Motor neuron (in vitro differentiated cells): ENCODE measurements around the gene ZNF557. TPM values are rescaled to one million over a fixed set of nuclear protein-coding genes. Genes with fewer than 3 reads are reported as not detected.
A peak's percentile ranks its signal among the peaks of the same experiment; 100 is the strongest.
"Not testable (repeated sequence)": the region's sequence is repeated elsewhere in the genome, so short reads cannot be mapped to it uniquely, and the experiment has no call there.

ENCODE experiments used
- ATAC-seq, 8 experiments: fragments of 200-7000 bp; cut with Tn5 transposase; replicated peaks in 6 of 8; 2 replicates each; pipeline ENCODE4 v1.8.0; 2021; ENCODE audit warnings: mild to moderate bottlenecking in 8 of 8, moderate library complexity in 8 of 8
- H3K27ac ChIP-seq, 2 donors: fragments of 250-450 bp; sonication (Bioruptor Pico); 2 replicates each; pipeline ENCODE4 v1.9.0; 2021; ENCODE audit warnings: antibody characterized with exemption in 2 of 2, mild to moderate bottlenecking in 2 of 2, moderate library complexity in 1 of 2
- H3K4me1 ChIP-seq, 2 donors: fragments of 250-450 bp; sonication (Bioruptor Pico); replicated peaks in 1 of 2; 2 replicates each; pipeline ENCODE4 v1.6.1; 2021; ENCODE audit warnings: antibody characterized with exemption in 2 of 2, mild to moderate bottlenecking in 2 of 2, moderate library complexity in 1 of 2
- H3K4me3 ChIP-seq, 5 donors: fragments of 250-450 bp; sonication (Bioruptor Pico); 2 replicates each; pipeline ENCODE4 v1.9.0; 2021; ENCODE audit warnings: antibody characterized with exemption in 5 of 5, mild to moderate bottlenecking in 5 of 5, moderate library complexity in 4 of 5
- WGBS, 10 experiments: fragments of 450-650 bp; shearing (Covaris generic); methylation state at CpG; one replicate each; pipeline ENCODE4 v1.0.0; 2022; 5-methylcytosine and 5-hydroxymethylcytosine counted together
- in situ Hi-C, 9 experiments: fragments of 400-800 bp; cut with MboI; loops; one replicate each; pipeline ENCODE4 v1.15.0; 2021; ENCODE audit warnings: low sequenced_read_pairs in 9 of 9, low pct_unique_long_range_greater_than_20kb in 2 of 9; ENCODE audit not compliant: unreplicated experiment in 9 of 9
- total RNA-seq, 8 experiments: library from RNA; unstranded; fragments of 300-600 nt; gene quantifications; 2 replicates each; pipeline versions ENCODE4 v1.2.3 to v1.2.4, GENCODE V29; 2022

ZNF557 gene
- 10 to 100 TPM in 5 of 8 experiments, 1 to 10 TPM in 3; 8.4 to 16.1 (median 10.8) TPM for total RNA-seq

GRCh38 chr19:7069042-7069903 is at the start of gene ZNF557:
Gene ZNF557, plus strand, starts transcription at chr19:7069703. Its CDS starts 5,372 bp downstream, at chr19:7075075.
- peak within 1 kb of the TSS; percentile 91 to 96 for H3K27ac ChIP-seq
- 0 to 33% (median 0%) methylated on average over 1 to 11 of the region's 56 CpGs; no CpG with 5 or more reads in 5 of the 10 experiments for WGBS, 10 experiments
- in situ Hi-C loops, result no loop called here
- ATAC-seq, result peak; percentile 94 to 99 (median 98)
- H3K4me3 ChIP-seq, result peak within 1 kb of the TSS; percentile 59 to 97 (median 92)
- H3K4me1 ChIP-seq, result peaks cover 0 to 7% of the 10 kb centered on the region in 2 donors

GRCh38 chr19:7021331-7021730 is 48.2 kb upstream of the ZNF557 start, which contains the start of gene MBD3L2B:
Gene MBD3L2B, minus strand, starts transcription at chr19:7021431. Its CDS starts 34 bp downstream, at chr19:7021397.
- H3K4me3 ChIP-seq, H3K27ac ChIP-seq, in situ Hi-C loops, H3K4me1 ChIP-seq, ATAC-seq: not testable (repeated sequence)
- WGBS, 10 experiments, result no CpG with 5 or more reads among the region's 6 CpGs

GRCh38 chr19:7028790-7029189 is 40.7 kb upstream of the ZNF557 start:
- H3K27ac ChIP-seq, H3K4me3 ChIP-seq, H3K4me1 ChIP-seq, ATAC-seq, in situ Hi-C loops: not testable (repeated sequence)
- no CpG with 5 or more reads among the region's 1 CpG for WGBS, 10 experiments

- ATAC-seq, H3K4me1 ChIP-seq, H3K27ac ChIP-seq, H3K4me3 ChIP-seq, in situ Hi-C loops: not testable (repeated sequence)
- no CpG with 5 or more reads among the region's 9 CpGs for WGBS, 10 experiments
These were observed 39.2 kb upstream of the ZNF557 start, which contains the start of gene MBD3L5 for GRCh38 chr19:7030278-7030677. Gene MBD3L5, plus strand, starts transcription at chr19:7030578. Its CDS starts 34 bp downstream, at chr19:7030612.

- ATAC-seq, H3K27ac ChIP-seq, H3K4me1 ChIP-seq, in situ Hi-C loops, H3K4me3 ChIP-seq: not testable (repeated sequence)
- no CpG with 5 or more reads among the region's 9 CpGs for WGBS, 10 experiments
These were observed 29.4 kb upstream of the ZNF557 start, which contains the start of gene MBD3L4 for GRCh38 chr19:7040079-7040478. Gene MBD3L4, minus strand, starts transcription at chr19:7040179. Its CDS starts 35 bp downstream, at chr19:7040144.

GRCh38 chr19:7041563-7041962 is 27.9 kb upstream of the ZNF557 start:
- H3K4me3 ChIP-seq, H3K4me1 ChIP-seq, in situ Hi-C loops, ATAC-seq, H3K27ac ChIP-seq: not testable (repeated sequence)
- no CpG with 5 or more reads among the region's 2 CpGs for WGBS, 10 experiments

GRCh38 chr19:7049021-7049420 is 20.5 kb upstream of the ZNF557 start, which contains the start of gene MBD3L2:
Gene MBD3L2, plus strand, starts transcription at chr19:7049321. Its CDS starts 53 bp downstream, at chr19:7049374.
- H3K4me1 ChIP-seq, H3K27ac ChIP-seq, ATAC-seq, H3K4me3 ChIP-seq, in situ Hi-C loops: not testable (repeated sequence)
- no CpG with 5 or more reads among the region's 7 CpGs for WGBS, 10 experiments

GRCh38 chr19:7051421-7051820 is 18.1 kb upstream of the ZNF557 start:
- in situ Hi-C loops, H3K4me3 ChIP-seq, H3K27ac ChIP-seq, H3K4me1 ChIP-seq, ATAC-seq: not testable (repeated sequence)
- WGBS, 10 experiments, result 89% methylated on average over 1 of the region's 5 CpGs; no CpG with 5 or more reads in 9 of the 10 experiments

- ATAC-seq, in situ Hi-C loops, H3K27ac ChIP-seq, H3K4me3 ChIP-seq, H3K4me1 ChIP-seq: not testable (repeated sequence)
- WGBS, 10 experiments, result 71 to 90% (median 75%) methylated on average over 2 to 6 of the region's 7 CpGs; no CpG with 5 or more reads in 5 of the 10 experiments
These were observed 16.6 kb upstream of the ZNF557 start for GRCh38 chr19:7052896-7053295.

- ATAC-seq, in situ Hi-C loops, H3K4me1 ChIP-seq, H3K27ac ChIP-seq, H3K4me3 ChIP-seq: not testable (repeated sequence)
- 60 to 100% (median 86%) methylated on average over 1 to 11 of the region's 14 CpGs; no CpG with 5 or more reads in 3 of the 10 experiments for WGBS, 10 experiments
These were observed 14.7 kb upstream of the ZNF557 start for GRCh38 chr19:7054635-7055368.

- in situ Hi-C loops, ATAC-seq: not testable (repeated sequence)
- 72 to 75% (median 74%) methylated on average over 7 to 11 of the region's 14 CpGs; no CpG with 5 or more reads in 7 of the 10 experiments for WGBS, 10 experiments
These were observed 13.8 kb upstream of the ZNF557 start for GRCh38 chr19:7055679-7056078.

GRCh38 chr19:7056371-7056770 is 13.1 kb upstream of the ZNF557 start:
- in situ Hi-C loops, H3K27ac ChIP-seq, H3K4me3 ChIP-seq, ATAC-seq, H3K4me1 ChIP-seq: not testable (repeated sequence)
- no CpG with 5 or more reads among the region's 16 CpGs for WGBS, 10 experiments

More at GRCh38 chr19:7055679-7056078, 13.8 kb upstream of the ZNF557 start:
- H3K4me1 ChIP-seq, H3K27ac ChIP-seq, H3K4me3 ChIP-seq: not testable (repeated sequence)

GRCh38 chr19:7058576-7058975 is 10.9 kb upstream of the ZNF557 start, which contains the start of gene MBD3L3:
Gene MBD3L3, minus strand, starts transcription at chr19:7058676. Its CDS starts 71 bp downstream, at chr19:7058605.
- H3K27ac ChIP-seq, ATAC-seq, H3K4me3 ChIP-seq, in situ Hi-C loops, H3K4me1 ChIP-seq: not testable (repeated sequence)
- no CpG with 5 or more reads among the region's 8 CpGs for WGBS, 10 experiments
